ENCODE results near the gene GAS2L1. TPM values are rescaled to one million over a fixed set of nuclear protein-coding genes. Genes with fewer than 3 reads are reported as not detected.

GAS2L1 gene
- total and polyA plus RNA-seq, 3 donors from 2014 or later = 84.9 to 197 (median 191) TPM

- no peak overlapping the region for H3K27ac ChIP-seq
- DNase-seq = no peak
Measured at GRCh38 chr22:29265305-29265704, 41.1 kb upstream of the GAS2L1 start.

DNA sequence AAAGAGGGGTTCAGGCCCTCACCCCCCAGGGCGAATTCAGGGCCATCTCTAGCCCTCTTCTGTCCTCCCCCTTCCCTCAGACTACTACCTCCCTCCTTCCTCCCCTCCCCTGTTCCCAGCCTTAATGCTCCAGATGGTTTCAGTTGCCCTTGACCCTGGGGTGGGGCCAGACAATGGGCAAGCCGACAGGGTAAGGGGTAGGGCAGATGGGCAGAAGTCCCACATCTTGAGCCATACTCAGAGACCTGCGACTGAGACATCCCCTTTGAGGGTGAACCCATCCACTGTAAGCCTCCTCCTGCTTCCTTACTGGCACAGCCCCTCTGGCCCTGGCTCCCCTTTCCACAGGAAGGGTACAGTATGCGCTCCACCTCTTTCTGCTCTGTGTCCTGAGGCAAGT, 40.5 kb upstream of the GAS2L1 start:
- WGBS, 2 donors = 42 to 54% methylated on average over 4 of the region's 4 CpGs
- intact Hi-C loops (cut with DNase I; ENCODE audit: low total_unique reads) = no loop called here
- Histone ChIP-seq H3K27me3 (no peaks in the 10 kb centered on the region), H3K27ac (no peak overlapping the region), H3K4me3 (no peak overlapping the region), H3K36me3 (ENCODE audit: low read depth, missing control alignments) (no peaks in the 10 kb centered on the region), H3K4me1 (peaks cover 34% of the 10 kb centered on the region), H3K9me3 (no peaks in the 10 kb centered on the region)
- TF ChIP-seq CTCF (IDR thresholded peaks at IDR 0.05) (no peak), POLR2A (IDR thresholded peaks at IDR 0.05) (no peak)
- DNase-seq = no peak

More at GRCh38 chr22:29265305-29265704, 41.1 kb upstream of the GAS2L1 start:
- no peaks in the 10 kb centered on the region for H3K9me3 ChIP-seq
- 70 to 93% methylated on average over 3 to 7 of the region's 7 CpGs for WGBS, 2 donors
- H3K36me3 ChIP-seq (ENCODE audit: low read depth, missing control alignments) = no peaks in the 10 kb centered on the region
- H3K27me3 ChIP-seq = no peaks in the 10 kb centered on the region
- H3K4me3 ChIP-seq = no peak overlapping the region
- intact Hi-C loops (cut with DNase I; ENCODE audit: low total_unique reads) = no loop called here
- H3K4me1 ChIP-seq = peaks cover 33% of the 10 kb centered on the region
- TF ChIP-seq POLR2A (IDR thresholded peaks at IDR 0.05) (no peak), CTCF (IDR thresholded peaks at IDR 0.05) (no peak)

GRCh38 chr22:29266564-29267461, 39.6 kb upstream of the GAS2L1 start:
- intact Hi-C loops (cut with DNase I; ENCODE audit: low total_unique reads) = no loop called here
- no peak for DNase-seq
- H3K4me3 ChIP-seq = peak overlapping the region; percentile 96 to 98
- H3K9me3 ChIP-seq = no peaks in the 10 kb centered on the region
- no peak for TF ChIP-seq CTCF (IDR thresholded peaks at IDR 0.05)
- H3K4me1 ChIP-seq = peaks cover 42% of the 10 kb centered on the region
- peak overlapping the region; percentile 95 to 99 for H3K27ac ChIP-seq
- H3K27me3 ChIP-seq = no peaks in the 10 kb centered on the region
- H3K36me3 ChIP-seq (ENCODE audit: low read depth, missing control alignments) = no peaks in the 10 kb centered on the region
- WGBS, 2 donors = 12 to 20% methylated on average over 7 to 13 of the region's 13 CpGs

- Histone ChIP-seq H3K9me3 (no peaks in the 10 kb centered on the region), H3K36me3 (ENCODE audit: low read depth, missing control alignments) (no peaks in the 10 kb centered on the region), H3K27me3 (no peaks in the 10 kb centered on the region), H3K27ac (peak overlapping the region; percentile 95 to 99), H3K4me3 (peak overlapping the region; percentile 96 to 98), H3K4me1 (peaks cover 46% of the 10 kb centered on the region)
- TF ChIP-seq CTCF (IDR thresholded peaks at IDR 0.05) (no peak), POLR2A (IDR thresholded peaks at IDR 0.05) (no peak)
- WGBS, 2 donors = 0 to 1% methylated on average over 7 to 30 of the region's 32 CpGs
- no peak for DNase-seq
- intact Hi-C loops (cut with DNase I; ENCODE audit: low total_unique reads) = no loop called here
Measured at GRCh38 chr22:29267462-29267857, 39.0 kb upstream of the GAS2L1 start.
